NOMO-1 treated with DMSO at 0.1 percent for 48 hours (cell line): ENCODE measurements around the gene CCDC127.

Experiments used
- DNase-seq: peaks from one replicate; lab custom pipeline; 2025; ENCODE audit not compliant: unreplicated experiment; lab: John Stamatoyannopoulos, UW

The CCDC127 gene

GRCh38 chr5:160921-161802 is 56.8 kb downstream of the CCDC127 start:
- no peak for DNase-seq

GRCh38 chr5:160173-160510 is 57.8 kb downstream of the CCDC127 start:
- DNase-seq = no peak

- DNase-seq = no peak
These were observed 58.3 kb downstream of the CCDC127 start for GRCh38 chr5:159448-160172.

GRCh38 chr5:158807-159447 is 59.0 kb downstream of the CCDC127 start:
- DNase-seq = no peak

GRCh38 chr5:157801-158200 is 60.2 kb downstream of the CCDC127 start:
- DNase-seq = no peak

GRCh38 chr5:157126-157715 is 60.7 kb downstream of the CCDC127 start:
- no peak for DNase-seq

GRCh38 chr5:156411-157072 is 61.4 kb downstream of the CCDC127 start:
- DNase-seq = no peak

GRCh38 chr5:155651-156410 is 62.1 kb downstream of the CCDC127 start:
- no peak for DNase-seq

- no peak for DNase-seq
These were observed 63.1 kb downstream of the CCDC127 start for GRCh38 chr5:154826-155225.

- no peak for DNase-seq
These were observed 63.7 kb downstream of the CCDC127 start for GRCh38 chr5:154236-154635.

GRCh38 chr5:153256-153655 is 64.7 kb downstream of the CCDC127 start:
- DNase-seq = no peak

- no peak for DNase-seq
These were observed 65.9 kb downstream of the CCDC127 start for GRCh38 chr5:152077-152476.

- no peak for DNase-seq
These were observed 67.2 kb downstream of the CCDC127 start for GRCh38 chr5:150746-151145.

GRCh38 chr5:149745-150485 is 68.0 kb downstream of the CCDC127 start:
- DNase-seq = no peak

- no peak for DNase-seq
These were observed 70.2 kb downstream of the CCDC127 start for GRCh38 chr5:147751-148150.
